ENCODE measurements around the gene PTPN23. TPM values are rescaled to one million over a fixed set of nuclear protein-coding genes. Genes with fewer than 3 reads are reported as not detected.

PTPN23 gene
- total and polyA plus RNA-seq, 12 donors: 9.2 to 23.4 (median 19.6) TPM

DNA sequence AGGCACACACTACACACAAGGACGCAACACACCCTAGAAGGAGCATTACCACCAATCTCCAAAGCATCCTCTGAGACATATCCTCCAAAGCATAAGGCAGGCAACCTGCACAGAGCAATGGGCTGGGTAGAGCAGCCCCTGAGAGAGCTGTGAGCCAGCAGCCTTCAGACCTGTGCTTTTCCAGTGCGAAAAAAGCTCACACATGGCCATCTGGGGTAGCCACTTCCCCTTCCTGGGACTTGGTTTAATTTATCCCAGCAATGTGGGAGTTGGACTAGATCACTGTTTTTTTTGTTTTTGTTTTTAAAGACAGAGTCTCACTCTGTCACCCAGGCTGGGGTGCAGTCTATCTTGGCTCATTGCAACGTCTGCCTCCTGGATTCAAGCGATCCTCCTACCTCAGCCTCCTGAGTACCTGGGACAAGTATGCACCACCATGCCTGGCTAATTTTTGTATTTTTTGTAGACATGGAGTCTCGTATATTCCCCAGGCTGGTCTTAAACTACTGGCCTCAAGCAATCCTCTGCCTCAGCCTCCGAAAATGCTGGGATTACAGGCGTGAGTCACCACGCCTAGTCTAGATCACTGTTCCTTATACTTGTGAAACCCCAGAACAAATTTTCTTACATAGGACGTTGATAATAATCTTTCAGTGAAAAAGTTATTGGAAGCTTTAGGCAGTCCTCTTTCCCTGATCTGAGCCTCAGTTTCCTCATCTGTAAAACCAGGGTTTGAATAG lies 18.9 kb downstream of the PTPN23 start:
- intact Hi-C loops (cut with DNase I): no loop called here
- peaks cover 4 to 18% (median 16%) of the 10 kb centered on the region in 9 donors for H3K4me1 ChIP-seq
- no peak for DNase-seq
- H3K27me3 ChIP-seq: no peaks in the 10 kb centered on the region
- H3K4me3 ChIP-seq: no peak overlapping the region
- no peak for ATAC-seq
- no peak for TF ChIP-seq CTCF (IDR thresholded peaks at IDR 0.05)
- H3K27ac ChIP-seq: no peak overlapping the region
- WGBS, 2 donors: 91 to 95% methylated on average over 9 of the region's 9 CpGs
- H3K9me3 ChIP-seq: no peaks in the 10 kb centered on the region
- H3K36me3 ChIP-seq: peaks cover 0 to 84% (median 8%) of the 10 kb centered on the region in 9 donors

DNA sequence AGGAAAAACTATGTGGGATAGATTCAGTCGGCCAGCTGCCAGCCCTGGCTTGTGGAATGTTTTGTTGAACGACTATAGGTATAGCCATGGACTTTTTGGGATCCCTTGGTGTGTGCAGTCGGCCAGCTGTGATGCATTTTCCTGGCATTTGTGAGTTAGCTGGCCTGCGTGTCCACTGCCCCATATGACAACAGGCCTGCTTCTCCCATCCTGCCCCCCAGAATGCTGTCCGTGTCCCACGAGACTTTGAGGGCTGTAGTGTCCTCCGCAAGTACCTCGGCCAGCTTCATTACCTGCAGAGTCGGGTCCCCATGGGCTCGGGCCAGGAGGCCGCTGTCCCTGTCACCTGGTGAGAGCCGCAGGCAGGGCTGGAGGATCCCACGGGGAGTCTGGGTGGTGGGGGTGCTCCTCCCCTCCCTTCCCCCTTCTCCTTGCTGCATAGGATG lies 23.6 kb downstream of the PTPN23 start:
- no peaks in the 10 kb centered on the region for H3K27me3 ChIP-seq
- intact Hi-C loops (cut with DNase I): no loop called here
- 80 to 81% methylated on average over 13 of the region's 13 CpGs for WGBS, 2 donors
- DNase-seq (no peak), ATAC-seq (no peak)
- H3K36me3 ChIP-seq: peaks cover 0 to 85% (median 25%) of the 10 kb centered on the region in 9 donors
- H3K4me1 ChIP-seq: peaks cover 5 to 22% (median 17%) of the 10 kb centered on the region in 9 donors
- no peak overlapping the region for H3K4me3 ChIP-seq
- no peak for TF ChIP-seq CTCF (IDR thresholded peaks at IDR 0.05)
- peak overlapping the region in 8 of 10 donors; percentile 21 to 61 (median 49) for H3K27ac ChIP-seq
- no peaks in the 10 kb centered on the region for H3K9me3 ChIP-seq

GRCh38 chr3:47404955-47405790 lies 24.4 kb downstream of the PTPN23 start:
- TF ChIP-seq CTCF (IDR thresholded peaks at IDR 0.05): no peak

More at GRCh38 chr3:47404955-47405790, 24.4 kb downstream of the PTPN23 start:
- DNase-seq (peak in 1 of 2 donors; percentile 53), ATAC-seq (peak; percentile 42 to 70 (median 62))
- Histone ChIP-seq H3K27me3 (no peaks in the 10 kb centered on the region), H3K9me3 (no peaks in the 10 kb centered on the region), H3K27ac (peak overlapping the region; percentile 16 to 64 (median 49)), H3K36me3 (peaks cover 0 to 85% (median 32%) of the 10 kb centered on the region in 9 donors), H3K4me3 (no peak overlapping the region), H3K4me1 (peaks cover 5 to 22% (median 17%) of the 10 kb centered on the region in 9 donors)
- 49 to 55% methylated on average over 9 of the region's 9 CpGs for WGBS, 2 donors
- intact Hi-C loops (cut with DNase I): no loop called here
